Raji (cell line): ENCODE data around the gene AHCTF1.

Source experiments
- POLR2A ChIP-seq: IDR thresholded peaks from 2 replicates; pipeline ENCODE4 v1.6.1; 2011; ENCODE audit warnings: low read depth, low read length, control low read depth; ENCODE audit not compliant: insufficient read depth

AHCTF1 gene

DNA sequence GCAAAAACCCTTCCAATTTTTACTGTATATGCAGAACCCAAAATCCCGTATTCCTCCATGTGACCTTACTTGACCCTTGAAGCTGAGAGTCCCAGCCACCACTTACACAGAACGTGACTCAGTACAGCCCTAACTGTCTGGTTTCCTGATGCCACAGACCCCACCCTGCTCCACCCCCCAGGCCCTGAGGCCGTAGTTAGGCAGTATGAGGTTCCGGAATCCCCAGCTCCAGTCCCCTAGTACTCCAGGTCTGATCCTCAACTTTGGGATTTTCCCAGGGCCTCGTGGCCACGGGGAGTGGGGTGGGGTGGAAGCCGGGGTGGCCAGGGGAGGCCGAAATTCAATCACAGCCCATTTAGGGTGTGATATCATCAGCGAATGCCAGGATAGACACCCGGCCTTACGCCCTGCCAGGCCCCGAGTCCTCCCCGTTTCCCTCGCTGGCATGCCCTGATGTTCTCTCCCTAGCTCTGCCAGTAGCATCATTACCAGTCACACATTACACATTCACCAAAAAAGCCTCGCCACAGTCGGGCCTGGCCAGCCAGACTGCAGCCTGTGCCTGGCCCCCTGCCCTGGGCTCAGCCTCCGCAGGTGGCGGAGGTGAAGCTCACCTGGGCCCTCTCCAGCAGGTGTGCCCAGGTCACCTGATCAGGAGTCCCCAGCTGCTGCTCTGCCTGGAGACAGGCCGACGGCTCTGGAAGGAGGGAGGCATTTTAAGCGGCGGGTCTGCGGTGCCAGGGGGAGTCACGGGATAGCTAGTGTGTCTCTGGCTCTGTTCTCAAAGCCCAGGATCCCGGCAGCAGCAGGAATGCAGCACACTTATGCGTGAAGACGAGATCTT, 136.7 kb downstream of the AHCTF1 start:
- TF ChIP-seq POLR2A: no peak

DNA sequence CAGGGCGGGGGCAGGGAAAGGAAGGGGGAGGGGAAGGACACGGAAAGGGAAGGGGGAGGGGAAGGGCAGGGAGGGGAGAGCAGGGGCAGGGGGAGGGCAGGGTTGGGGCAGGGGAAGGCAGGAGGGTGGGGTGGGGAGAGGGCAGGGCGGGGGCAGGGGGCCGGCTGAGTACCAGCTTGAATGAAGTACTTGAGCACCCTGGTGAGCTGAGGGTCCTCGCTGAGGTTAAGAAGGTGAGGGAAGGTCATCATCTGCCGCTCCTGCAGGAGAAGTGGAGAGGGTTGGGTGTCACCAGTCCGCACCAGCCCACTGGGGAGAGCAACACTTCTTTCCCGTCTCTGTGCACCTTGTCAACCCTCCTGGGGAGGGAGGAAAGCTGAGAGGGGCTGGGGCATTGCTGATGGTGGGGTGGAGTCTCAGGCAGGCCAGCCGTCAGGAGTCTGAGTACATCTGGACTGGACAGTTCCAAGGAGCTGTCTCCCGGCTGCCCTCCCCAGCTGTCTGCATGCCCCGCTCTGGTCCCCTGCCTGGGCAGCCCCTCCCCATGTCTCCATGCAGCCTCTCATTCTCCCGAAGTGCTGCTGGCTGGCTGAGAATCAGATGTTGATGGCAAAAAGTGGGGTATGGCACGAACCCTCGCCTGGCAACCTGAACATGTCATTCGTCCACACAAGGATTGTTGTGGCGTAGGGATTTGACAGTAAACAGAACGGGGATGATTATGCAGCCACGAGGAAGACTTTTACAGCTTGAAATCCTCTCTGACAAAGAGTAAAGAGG, 137.5 kb downstream of the AHCTF1 start:
- TF ChIP-seq POLR2A: no peak

DNA sequence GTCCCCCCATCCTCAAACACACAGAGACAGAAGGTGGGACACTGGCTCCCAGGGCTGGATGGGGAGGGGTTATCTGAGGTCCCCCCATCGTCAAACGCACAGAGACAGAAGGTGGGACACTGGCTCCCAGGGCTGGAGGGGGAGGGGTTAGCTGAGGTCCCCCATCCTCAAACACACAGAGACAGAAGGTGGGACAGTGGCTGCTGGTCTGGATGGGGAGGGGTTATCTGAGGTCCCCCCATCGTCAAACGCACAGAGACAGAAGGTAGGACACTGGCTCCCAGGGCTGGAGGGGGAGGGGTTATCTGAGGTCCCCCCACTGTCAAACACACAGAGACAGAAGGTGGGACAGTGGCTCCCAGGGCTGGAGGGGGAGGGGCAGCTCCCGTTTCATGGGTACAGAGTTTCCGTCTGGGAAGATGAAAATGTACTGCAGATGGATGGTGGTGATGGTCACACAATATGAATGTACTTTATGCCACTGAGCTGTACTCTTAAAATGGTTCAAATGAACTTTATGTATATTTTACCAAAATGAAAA, 138.3 kb downstream of the AHCTF1 start:
- TF ChIP-seq POLR2A: no peak

DNA sequence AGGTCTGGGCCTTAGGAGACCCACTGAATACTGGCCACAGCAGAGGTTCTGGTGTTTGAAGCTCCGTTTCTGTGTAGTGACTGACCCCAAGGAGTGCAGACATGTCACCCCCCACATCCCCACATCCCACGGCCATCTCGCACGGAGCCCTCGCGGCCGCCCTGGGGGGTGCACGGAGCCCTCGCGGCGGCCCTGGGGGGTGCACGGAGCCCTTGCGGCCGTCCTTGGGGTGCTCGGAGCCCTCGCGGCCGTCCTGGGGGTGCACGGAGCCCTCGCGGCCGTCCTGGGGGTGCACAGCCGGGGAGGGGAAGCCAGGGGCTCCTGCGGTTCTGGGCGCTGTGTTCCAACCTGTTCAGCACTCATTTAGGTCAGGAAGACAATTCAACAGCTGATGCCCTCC, 139.1 kb downstream of the AHCTF1 start:
- no peak for TF ChIP-seq POLR2A

DNA sequence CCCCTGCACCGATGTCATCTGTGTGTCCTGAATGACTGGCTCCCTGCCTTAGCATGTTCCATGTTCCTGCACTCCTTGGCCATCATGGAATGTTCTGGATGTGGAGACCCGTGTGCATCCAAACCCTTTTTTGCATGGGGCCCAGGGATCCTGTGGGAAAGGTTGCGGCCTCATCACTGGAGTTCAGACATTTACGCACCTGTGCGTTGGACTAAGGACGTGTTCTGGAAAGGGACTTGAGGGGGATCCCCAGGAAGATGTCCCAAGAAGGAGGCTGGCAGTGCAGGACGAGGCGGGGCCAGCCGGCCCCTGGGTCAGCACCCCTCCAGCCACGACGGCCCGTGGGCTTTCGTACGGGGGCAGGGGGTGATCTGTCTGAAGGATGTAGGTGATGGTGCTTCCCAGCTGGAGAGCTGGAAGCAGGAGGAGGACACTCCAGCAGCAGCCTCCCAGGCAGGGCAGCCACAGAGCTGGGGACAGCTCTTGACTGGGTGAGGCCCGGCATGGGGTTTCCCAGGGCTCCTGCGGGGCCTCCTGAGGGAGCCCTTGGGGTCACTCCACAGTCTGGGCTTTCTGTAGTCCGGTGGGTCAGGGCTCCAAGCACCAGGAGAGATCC, 140.3 kb downstream of the AHCTF1 start:
- TF ChIP-seq POLR2A: no peak

DNA sequence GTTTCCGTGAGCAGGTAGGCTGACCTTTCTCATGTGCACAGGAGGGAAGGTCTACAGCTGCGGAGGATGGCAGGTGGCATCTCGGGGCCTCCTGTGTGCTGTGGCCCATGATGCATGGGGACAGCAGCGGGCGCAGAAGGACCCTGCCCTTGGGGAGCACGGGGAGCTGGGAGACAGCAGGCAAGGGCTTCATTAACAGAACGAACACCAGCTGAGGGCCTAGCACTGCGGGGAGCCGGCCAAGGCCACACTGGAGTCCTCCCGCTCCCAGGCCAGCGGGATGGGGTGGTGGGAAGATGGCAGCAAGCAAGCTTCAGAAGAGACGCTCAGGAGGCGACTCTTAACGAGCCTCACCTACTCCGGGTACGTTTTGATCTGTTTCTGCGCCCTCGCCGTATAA, 140.9 kb downstream of the AHCTF1 start:
- no peak for TF ChIP-seq POLR2A

DNA sequence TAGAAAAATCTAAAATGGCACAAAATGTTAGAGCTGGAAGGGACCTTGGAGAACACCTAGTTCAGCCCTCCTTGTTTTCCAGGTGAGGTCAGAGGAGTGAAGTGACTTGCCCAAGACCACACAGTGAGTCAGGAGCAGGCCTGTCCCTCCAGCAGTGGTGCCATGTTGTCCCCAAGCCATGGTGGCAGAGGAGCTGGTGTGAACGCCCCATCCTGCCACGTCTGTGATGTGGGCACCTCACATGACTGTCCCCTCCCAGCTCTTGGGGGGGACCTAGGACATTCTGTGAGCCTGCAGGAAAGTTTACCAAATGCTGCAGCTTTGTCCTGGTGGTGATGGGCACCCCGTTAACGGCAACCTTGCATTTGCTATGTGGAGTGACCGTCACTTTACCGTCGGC, 141.4 kb downstream of the AHCTF1 start:
- TF ChIP-seq POLR2A: no peak

DNA sequence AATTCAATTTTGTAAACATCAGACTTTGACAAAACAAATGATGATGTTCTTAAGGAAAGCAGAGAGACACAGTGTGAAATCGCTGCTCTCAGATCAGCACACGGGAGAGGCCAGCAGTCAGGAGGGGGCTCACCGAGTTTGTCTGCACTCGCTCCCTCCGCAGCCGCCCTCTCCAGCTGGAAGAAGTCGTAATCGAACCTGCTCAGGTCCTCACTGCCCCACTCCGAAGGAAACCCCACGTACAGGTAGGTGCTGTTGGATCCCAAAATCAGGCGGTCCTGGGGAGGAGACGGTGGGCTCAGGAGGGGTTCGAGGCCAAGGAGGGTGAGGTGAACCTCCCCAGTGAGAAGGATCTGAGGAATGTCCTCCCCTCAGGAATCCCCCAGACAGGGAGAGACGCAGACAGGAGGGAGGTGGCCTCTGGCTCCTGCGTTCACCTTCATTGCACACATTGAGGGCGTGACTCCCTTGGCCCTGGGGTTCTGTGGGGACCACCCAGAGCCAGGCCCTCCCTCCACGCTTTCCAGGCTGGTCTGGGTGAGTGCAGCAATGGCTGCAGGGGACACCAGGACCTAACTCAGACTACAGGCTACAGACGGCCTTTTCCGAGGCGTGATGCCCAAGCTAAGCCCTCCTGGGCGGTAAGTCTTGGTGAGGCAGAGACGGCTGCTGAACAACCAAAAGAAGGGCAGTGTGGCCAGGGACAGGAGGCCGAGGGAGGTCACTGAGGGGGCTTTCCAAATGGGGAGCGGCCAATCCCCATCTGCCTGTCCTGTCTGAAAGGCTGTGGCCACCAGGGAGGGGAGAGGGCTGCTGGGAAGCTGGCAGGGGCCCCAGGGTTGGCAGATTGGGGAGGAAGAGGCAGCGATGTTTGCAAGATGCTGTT, 142.1 kb downstream of the AHCTF1 start:
- TF ChIP-seq POLR2A: no peak
